Measurements from ENCODE around the gene MMP15.

Gene MMP15

DNA sequence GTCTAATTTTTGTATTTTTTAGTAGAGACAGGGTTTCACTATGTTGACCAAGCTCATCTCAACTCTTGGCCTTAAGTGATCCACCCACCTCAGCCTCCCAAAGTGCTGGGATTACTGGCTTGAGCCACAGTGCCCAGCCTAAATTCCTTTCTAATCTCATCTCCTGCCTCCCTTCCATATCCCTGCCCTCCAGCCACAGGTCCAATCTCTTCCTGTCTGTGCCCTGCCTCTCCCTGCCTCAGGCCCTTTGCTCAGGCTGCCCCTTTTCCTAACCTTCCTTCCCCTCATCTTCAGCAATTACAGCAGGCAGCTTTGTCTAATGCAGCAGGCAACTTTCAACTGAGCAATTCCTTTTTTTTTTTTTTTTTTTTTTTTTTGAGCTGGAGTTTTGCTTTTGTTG is 56.8 kb downstream of the MMP15 start:
- Histone ChIP-seq H3K23ac (ENCODE audit: low read length in 2 of 2) (no peak overlapping the region), H3K4me2 (ENCODE audit: low read length, poor library complexity, severe bottlenecking) (no peak overlapping the region), H4K91ac (ENCODE audit: low read length) (no peak overlapping the region), H3K4me1 (ENCODE audit: control insufficient read depth, insufficient read depth, low read depth, low read length) (no peaks in the 10 kb centered on the region), H2BK15ac (ENCODE audit: low read depth, poor library complexity, severe bottlenecking) (no peak overlapping the region), H3K14ac (ENCODE audit: low read length in 2 of 2) (no peak overlapping the region), H4K8ac (ENCODE audit: low read length) (no peak overlapping the region), H3K4ac (ENCODE audit: low read depth in 1 of 2, low read length in 2 of 2) (no peak overlapping the region), H2BK5ac (ENCODE audit: low read depth, low read length, poor library complexity, severe bottlenecking) (no peak overlapping the region), H3K27me3 (ENCODE audit: control insufficient read depth in 1 of 2, insufficient read depth in 1 of 2, low read length in 2 of 2) (peaks cover 9 to 11% of the 10 kb centered on the region in 2 experiments), H2AFZ (ENCODE audit: low read depth, low read length) (no peak overlapping the region), H3K4me3 (ENCODE audit: insufficient read depth in 1 of 2, low read depth in 1 of 2, low read length in 2 of 2) (no peak overlapping the region), H3K9me3 (ENCODE audit: control insufficient read depth, low read length) (no peaks in the 10 kb centered on the region), H3K18ac (ENCODE audit: low read depth in 1 of 2, low read length in 2 of 2) (no peak overlapping the region), H2BK120ac (ENCODE audit: low read depth, low read length) (no peak overlapping the region), H2AK5ac (ENCODE audit: low read length, severe bottlenecking) (no peak overlapping the region), H3K9ac (ENCODE audit: low read length) (no peak overlapping the region), H3K79me1 (replicated peaks; ENCODE audit: low read length, poor library complexity, severe bottlenecking) (no peaks in the 10 kb centered on the region), H2BK12ac (ENCODE audit: low read length in 2 of 2) (no peak overlapping the region), H3K27ac (ENCODE audit: low read length, poor library complexity, severe bottlenecking) (no peak overlapping the region), H3K36me3 (ENCODE audit: control insufficient read depth in 1 of 2, insufficient read depth in 2 of 2, low read depth in 1 of 2, low read length in 2 of 2) (no peaks in the 10 kb centered on the region)
- DNase-seq, result no peak

DNA sequence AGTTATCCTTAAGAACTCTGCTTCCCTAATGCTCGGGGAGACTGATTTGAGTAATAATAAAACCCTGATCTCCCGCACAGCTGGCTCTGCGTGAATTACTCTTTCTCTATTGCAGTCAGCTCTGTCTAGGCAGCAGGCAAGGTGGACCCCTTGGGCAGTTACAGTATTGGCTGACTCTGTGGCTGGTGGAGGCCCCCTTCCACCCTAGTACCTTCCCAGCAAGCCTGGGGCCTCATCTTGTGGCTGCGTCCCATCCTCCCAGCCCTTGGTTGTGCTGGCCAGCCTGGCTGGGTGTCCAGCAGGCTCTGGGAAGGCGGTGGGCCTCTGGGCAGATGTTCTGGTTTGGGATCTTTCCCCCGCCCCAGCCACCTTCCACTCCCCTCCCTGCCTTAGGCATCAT is 59.1 kb downstream of the MMP15 start:
- DNase-seq, result no peak
- H3K36me3 ChIP-seq (ENCODE audit: control insufficient read depth in 1 of 2, insufficient read depth in 2 of 2, low read depth in 1 of 2, low read length in 2 of 2), result no peaks in the 10 kb centered on the region
- H3K23ac ChIP-seq (ENCODE audit: low read length in 2 of 2), result no peak overlapping the region
- no peak overlapping the region for H3K18ac ChIP-seq (ENCODE audit: low read depth in 1 of 2, low read length in 2 of 2)
- H2BK12ac ChIP-seq (ENCODE audit: low read length in 2 of 2), result no peak overlapping the region
- no peak overlapping the region for H2BK5ac ChIP-seq (ENCODE audit: low read depth, low read length, poor library complexity, severe bottlenecking)
- 87% methylated on average over 6 of the region's 6 CpGs for WGBS
- no peak overlapping the region for H2BK120ac ChIP-seq (ENCODE audit: low read depth, low read length)
- H4K91ac ChIP-seq (ENCODE audit: low read length), result no peak overlapping the region
- no peaks in the 10 kb centered on the region for H3K9me3 ChIP-seq (ENCODE audit: control insufficient read depth, low read length)
- H3K79me1 ChIP-seq (replicated peaks; ENCODE audit: low read length, poor library complexity, severe bottlenecking), result no peaks in the 10 kb centered on the region
- H2AK5ac ChIP-seq (ENCODE audit: low read length, severe bottlenecking), result no peak overlapping the region
- no peak overlapping the region for H3K14ac ChIP-seq (ENCODE audit: low read length in 2 of 2)
- H3K9ac ChIP-seq (ENCODE audit: low read length), result no peak overlapping the region
- H3K4me2 ChIP-seq (ENCODE audit: low read length, poor library complexity, severe bottlenecking), result no peak overlapping the region
- peaks cover 6 to 10% of the 10 kb centered on the region in 2 experiments for H3K27me3 ChIP-seq (ENCODE audit: control insufficient read depth in 1 of 2, insufficient read depth in 1 of 2, low read length in 2 of 2)
- no peak overlapping the region for H3K4ac ChIP-seq (ENCODE audit: low read depth in 1 of 2, low read length in 2 of 2)
- H3K4me3 ChIP-seq (ENCODE audit: insufficient read depth in 1 of 2, low read depth in 1 of 2, low read length in 2 of 2), result no peak overlapping the region
- no peak overlapping the region for H2AFZ ChIP-seq (ENCODE audit: low read depth, low read length)
- H2BK15ac ChIP-seq (ENCODE audit: low read depth, poor library complexity, severe bottlenecking), result no peak overlapping the region
- H4K8ac ChIP-seq (ENCODE audit: low read length), result no peak overlapping the region
- peaks cover 3% of the 10 kb centered on the region for H3K4me1 ChIP-seq (ENCODE audit: control insufficient read depth, insufficient read depth, low read depth, low read length)
- no peak overlapping the region for H3K27ac ChIP-seq (ENCODE audit: low read length, poor library complexity, severe bottlenecking)

DNA sequence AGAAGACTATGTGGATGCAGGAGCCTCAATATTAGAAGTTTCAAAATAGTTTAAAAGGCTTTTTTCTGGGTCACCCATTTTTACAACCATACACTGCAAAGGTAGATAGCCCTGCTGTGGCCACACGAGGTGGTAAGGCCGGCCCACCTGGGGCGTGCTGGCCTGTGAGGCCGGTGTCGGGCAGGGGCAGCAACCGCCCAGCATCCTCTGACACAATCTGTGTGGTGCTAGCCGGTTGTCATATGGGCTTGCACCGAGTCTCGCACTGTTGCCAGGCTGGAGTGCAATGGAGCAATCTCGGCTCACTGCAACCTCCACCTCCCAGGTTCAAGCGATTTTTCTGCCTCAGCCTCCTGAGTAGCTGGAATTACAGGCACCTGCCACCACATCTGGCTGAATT is 59.6 kb downstream of the MMP15 start:
- Histone ChIP-seq H3K9me3 (ENCODE audit: control insufficient read depth, low read length) (no peaks in the 10 kb centered on the region), H2BK5ac (ENCODE audit: low read depth, low read length, poor library complexity, severe bottlenecking) (no peak overlapping the region), H3K23ac (ENCODE audit: low read length in 2 of 2) (no peak overlapping the region), H3K27me3 (ENCODE audit: control insufficient read depth in 1 of 2, insufficient read depth in 1 of 2, low read length in 2 of 2) (peaks cover 6 to 10% of the 10 kb centered on the region in 2 experiments), H4K91ac (ENCODE audit: low read length) (no peak overlapping the region), H3K18ac (ENCODE audit: low read depth in 1 of 2, low read length in 2 of 2) (no peak overlapping the region), H3K4me1 (ENCODE audit: control insufficient read depth, insufficient read depth, low read depth, low read length) (peaks cover 3% of the 10 kb centered on the region), H3K14ac (ENCODE audit: low read length in 2 of 2) (no peak overlapping the region), H2AFZ (ENCODE audit: low read depth, low read length) (no peak overlapping the region), H3K9ac (ENCODE audit: low read length) (no peak overlapping the region), H3K79me1 (replicated peaks; ENCODE audit: low read length, poor library complexity, severe bottlenecking) (no peaks in the 10 kb centered on the region), H2BK12ac (ENCODE audit: low read length in 2 of 2) (no peak overlapping the region), H3K27ac (ENCODE audit: low read length, poor library complexity, severe bottlenecking) (no peak overlapping the region), H2BK15ac (ENCODE audit: low read depth, poor library complexity, severe bottlenecking) (no peak overlapping the region), H3K36me3 (ENCODE audit: control insufficient read depth in 1 of 2, insufficient read depth in 2 of 2, low read depth in 1 of 2, low read length in 2 of 2) (no peaks in the 10 kb centered on the region), H2BK120ac (ENCODE audit: low read depth, low read length) (no peak overlapping the region), H4K8ac (ENCODE audit: low read length) (no peak overlapping the region), H3K4me2 (ENCODE audit: low read length, poor library complexity, severe bottlenecking) (no peak overlapping the region), H3K4me3 (ENCODE audit: insufficient read depth in 1 of 2, low read depth in 1 of 2, low read length in 2 of 2) (no peak overlapping the region), H3K4ac (ENCODE audit: low read depth in 1 of 2, low read length in 2 of 2) (no peak overlapping the region), H2AK5ac (ENCODE audit: low read length, severe bottlenecking) (no peak overlapping the region)
- WGBS, result 95% methylated on average over 10 of the region's 11 CpGs
- no peak for DNase-seq

DNA sequence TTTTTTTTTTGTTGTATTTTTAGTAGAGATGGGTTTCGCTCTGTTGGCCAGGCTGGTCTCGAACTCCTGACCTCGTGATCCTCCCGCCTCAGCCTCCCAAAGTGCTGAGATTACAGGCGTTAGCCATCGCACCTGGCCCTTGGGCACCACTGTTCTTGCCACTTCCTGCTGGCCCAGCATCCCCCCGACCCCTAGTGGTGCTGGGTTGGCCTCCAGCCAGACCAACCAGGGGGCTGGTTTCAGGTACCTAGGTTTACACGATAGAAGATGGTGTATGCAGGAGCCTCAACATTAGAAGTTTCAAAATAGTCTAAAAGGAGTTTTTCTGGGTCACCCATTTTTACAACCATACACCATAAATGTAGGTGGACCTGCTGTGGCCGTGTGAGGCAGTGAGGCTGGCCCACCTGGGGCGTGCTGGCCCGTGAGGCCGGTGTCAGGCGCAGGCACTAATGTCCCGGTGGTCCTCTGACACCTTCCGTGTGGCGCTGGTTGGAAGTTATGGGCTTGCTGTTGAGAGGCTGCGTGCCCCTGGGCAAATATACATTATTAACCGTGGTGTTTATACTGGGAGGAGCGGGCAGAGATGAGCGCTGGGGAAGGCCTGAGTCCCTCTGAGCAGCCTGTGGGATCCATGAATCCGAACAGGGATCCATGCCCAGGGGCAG is 60.2 kb downstream of the MMP15 start:
- H3K4me2 ChIP-seq (ENCODE audit: low read length, poor library complexity, severe bottlenecking), result no peak overlapping the region
- no peak overlapping the region for H2AFZ ChIP-seq (ENCODE audit: low read depth, low read length)
- H2BK120ac ChIP-seq (ENCODE audit: low read depth, low read length), result no peak overlapping the region
- H3K18ac ChIP-seq (ENCODE audit: low read depth in 1 of 2, low read length in 2 of 2), result no peak overlapping the region
- H2AK5ac ChIP-seq (ENCODE audit: low read length, severe bottlenecking), result no peak overlapping the region
- no peak overlapping the region for H3K9ac ChIP-seq (ENCODE audit: low read length)
- H4K8ac ChIP-seq (ENCODE audit: low read length), result no peak overlapping the region
- H3K4me3 ChIP-seq (ENCODE audit: insufficient read depth in 1 of 2, low read depth in 1 of 2, low read length in 2 of 2), result no peak overlapping the region
- H4K91ac ChIP-seq (ENCODE audit: low read length), result no peak overlapping the region
- H3K14ac ChIP-seq (ENCODE audit: low read length in 2 of 2), result no peak overlapping the region
- no peak overlapping the region for H3K27ac ChIP-seq (ENCODE audit: low read length, poor library complexity, severe bottlenecking)
- 90% methylated on average over 20 of the region's 21 CpGs for WGBS
- no peak overlapping the region for H2BK15ac ChIP-seq (ENCODE audit: low read depth, poor library complexity, severe bottlenecking)
- no peak overlapping the region for H3K23ac ChIP-seq (ENCODE audit: low read length in 2 of 2)
- no peak overlapping the region for H2BK12ac ChIP-seq (ENCODE audit: low read length in 2 of 2)
- no peak for DNase-seq
- H3K79me1 ChIP-seq (replicated peaks; ENCODE audit: low read length, poor library complexity, severe bottlenecking), result no peaks in the 10 kb centered on the region
- H3K4ac ChIP-seq (ENCODE audit: low read depth in 1 of 2, low read length in 2 of 2), result no peak overlapping the region
- H3K27me3 ChIP-seq (ENCODE audit: control insufficient read depth in 1 of 2, insufficient read depth in 1 of 2, low read length in 2 of 2), result peaks cover 6 to 10% of the 10 kb centered on the region in 2 experiments
- H2BK5ac ChIP-seq (ENCODE audit: low read depth, low read length, poor library complexity, severe bottlenecking), result no peak overlapping the region
- peaks cover 3% of the 10 kb centered on the region for H3K4me1 ChIP-seq (ENCODE audit: control insufficient read depth, insufficient read depth, low read depth, low read length)
- H3K36me3 ChIP-seq (ENCODE audit: control insufficient read depth in 1 of 2, insufficient read depth in 2 of 2, low read depth in 1 of 2, low read length in 2 of 2), result no peaks in the 10 kb centered on the region
- H3K9me3 ChIP-seq (ENCODE audit: control insufficient read depth, low read length), result no peaks in the 10 kb centered on the region

Data from mesenchymal stem cell (in vitro differentiated cells and primary cell).